Kidney epithelial cell (primary cell): ENCODE results near the gene JMJD8. TPM values are rescaled to one million over a fixed set of nuclear protein-coding genes. Genes with fewer than 3 reads are reported as not detected.
A peak's percentile ranks its signal among the peaks of the same experiment; 100 is the strongest.

Source experiments
- DNase-seq: peaks from one replicate; pipeline ENCODE4 v3.0.0-alpha.2; 2010; ENCODE audit warnings: low read depth
- H3K27me3 ChIP-seq: 2 replicates; pipeline ENCODE4 v1.6.0; 2011; ENCODE audit warnings: low read length; ENCODE audit not compliant: control insufficient read depth, insufficient read depth
- H3K36me3 ChIP-seq: 2 replicates; pipeline ENCODE4 v1.5.1; 2011; ENCODE audit warnings: low read length; ENCODE audit not compliant: control insufficient read depth, insufficient read depth
- H3K4me3 ChIP-seq: 2 replicates; pipeline ENCODE4 v1.5.1; 2011; ENCODE audit warnings: low read depth, mild to moderate bottlenecking, control low read depth, low read length
- CTCF ChIP-seq: IDR thresholded peaks from 2 replicates; pipeline ENCODE4 v1.5.1; 2011; ENCODE audit warnings: mild to moderate bottlenecking, moderate library complexity, low read length, control low read depth, inconsistent platforms; ENCODE audit not compliant: insufficient read depth, poor library complexity, severe bottlenecking
- total RNA-seq: library from RNA; depleted of rRNA; stranded (reverse); fragments of >200 nt; gene quantifications from 2 replicates; pipeline ENCODE4 v1.2.3, GENCODE V29; 2015

The JMJD8 gene
- total RNA-seq, 1 donor from 2014 or later: 59.4 TPM

GRCh38 chr16:683396-684070, 601 bp downstream of the JMJD8 start:
- peak overlapping the region; percentile 81 for H3K4me3 ChIP-seq
- H3K27me3 ChIP-seq: no peaks in the 10 kb centered on the region
- no peak for TF ChIP-seq CTCF
- peaks cover 1% of the 10 kb centered on the region for H3K36me3 ChIP-seq
- no peak for DNase-seq

- no peak for DNase-seq
- H3K27me3 ChIP-seq: peaks cover 2% of the 10 kb centered on the region
- H3K4me3 ChIP-seq: peak overlapping the region; percentile 81
- H3K36me3 ChIP-seq: peaks cover 1% of the 10 kb centered on the region
- no peak for TF ChIP-seq CTCF
Observed at GRCh38 chr16:682493-683395, 1.4 kb downstream of the JMJD8 start.

- Histone ChIP-seq H3K36me3 (peaks cover 1% of the 10 kb centered on the region), H3K4me3 (no peak overlapping the region), H3K27me3 (peaks cover 11% of the 10 kb centered on the region)
- no peak for TF ChIP-seq CTCF
- no peak for DNase-seq
Observed at GRCh38 chr16:681746-682427, 2.2 kb downstream of the JMJD8 start.

- TF ChIP-seq CTCF: no peak
Observed at GRCh38 chr16:680967-681745, 3.0 kb downstream of the JMJD8 start.

GRCh38 chr16:680625-680945, 3.5 kb downstream of the JMJD8 start:
- no peak for TF ChIP-seq CTCF
- DNase-seq: no peak

More at GRCh38 chr16:680967-681745, 3.0 kb downstream of the JMJD8 start:
- H3K36me3 ChIP-seq: peaks cover 1% of the 10 kb centered on the region
- peaks cover 16% of the 10 kb centered on the region for H3K27me3 ChIP-seq
- no peak for DNase-seq
- H3K4me3 ChIP-seq: peak overlapping the region; percentile 77

More at GRCh38 chr16:680625-680945, 3.5 kb downstream of the JMJD8 start:
- Histone ChIP-seq H3K27me3 (peaks cover 19% of the 10 kb centered on the region), H3K4me3 (peak overlapping the region; percentile 77), H3K36me3 (peaks cover 1% of the 10 kb centered on the region)
